Measurements from ENCODE around the gene LIPM.

- TF ChIP-seq CTCF (IDR thresholded peaks at IDR 0.05) (no peak), POLR2A (IDR thresholded peaks at IDR 0.05; ENCODE audit: low read depth) (no peak), POLR2AphosphoS5 (IDR thresholded peaks at IDR 0.05) (no peak)
These were observed 1.7 kb downstream of the LIPM start for GRCh38 chr10:88804083-88804812.
